GM20431 (cell line): ENCODE measurements around the gene FYN.

Source experiments
- in situ Hi-C: fragments of 300-500 bp; cut with MseI, MboI; formaldehyde crosslinking; loops from one replicate; pipeline ENCODE4 v1.15.0; 2020; ENCODE audit warnings: low sequenced_read_pairs; ENCODE audit not compliant: unreplicated experiment

FYN gene

GRCh38 chr6:111759836-111760785 is 113.1 kb downstream of the FYN start:
- in situ Hi-C loops = no loop called here

GRCh38 chr6:111759331-111759835 is 113.9 kb downstream of the FYN start:
- in situ Hi-C loops = no loop called here

GRCh38 chr6:111758608-111759329 is 114.5 kb downstream of the FYN start:
- in situ Hi-C loops = no loop called here

GRCh38 chr6:111757342-111757741 is 115.9 kb downstream of the FYN start:
- in situ Hi-C loops = no loop called here

- in situ Hi-C loops = no loop called here
Observed at GRCh38 chr6:111754423-111754822, 118.8 kb downstream of the FYN start.

GRCh38 chr6:111753573-111753972 is 119.7 kb downstream of the FYN start:
- in situ Hi-C loops = no loop called here

GRCh38 chr6:111752476-111752875 is 120.8 kb downstream of the FYN start:
- in situ Hi-C loops = no loop called here

- in situ Hi-C loops = no loop called here
Observed at GRCh38 chr6:111750753-111751673, 122.2 kb downstream of the FYN start.

GRCh38 chr6:111750153-111750552 is 123.1 kb downstream of the FYN start:
- in situ Hi-C loops = no loop called here

GRCh38 chr6:111748231-111748647 is 125.0 kb downstream of the FYN start:
- in situ Hi-C loops = no loop called here

- in situ Hi-C loops = no loop called here
Observed at GRCh38 chr6:111747829-111748228, 125.4 kb downstream of the FYN start.

- in situ Hi-C loops = no loop called here
Observed at GRCh38 chr6:111747396-111747795, 125.9 kb downstream of the FYN start.

- in situ Hi-C loops = no loop called here
Observed at GRCh38 chr6:111746983-111747382, 126.3 kb downstream of the FYN start.

GRCh38 chr6:111745636-111746035 is 127.6 kb downstream of the FYN start:
- in situ Hi-C loops = no loop called here

- in situ Hi-C loops = no loop called here
Observed at GRCh38 chr6:111745186-111745585, 128.1 kb downstream of the FYN start.

- in situ Hi-C loops = no loop called here
Observed at GRCh38 chr6:111743862-111744692, 129.2 kb downstream of the FYN start.

- in situ Hi-C loops = no loop called here
Observed at GRCh38 chr6:111743360-111743759, 129.9 kb downstream of the FYN start.

- in situ Hi-C loops = no loop called here
Observed at GRCh38 chr6:111741177-111741952, 131.9 kb downstream of the FYN start.
